Activated CD8-positive, alpha-beta T cell treated with anti-CD3 and anti-CD28 coated beads for 36 hours (primary cell): ENCODE results near the gene MRPL47. TPM values are rescaled to one million over a fixed set of nuclear protein-coding genes. Genes with fewer than 3 reads are reported as not detected.

Experiments
- ATAC-seq: fragments of 200-7000 bp; cut with Tn5 transposase; one replicate; pipeline ENCODE4 v1.10.0; 2021; ENCODE audit warnings: mild to moderate bottlenecking, moderate library complexity
- CTCF ChIA-PET: fragments of 350-600 bp; sonication (Branson Sonifier 250); formaldehyde crosslinking; loops from one replicate; lab custom pipeline; 2021; ENCODE audit warnings: antibody characterized with exemption; lab: Charles Lee
- POLR2A ChIA-PET: fragments of 350-600 bp; sonication (Branson Sonifier 250); formaldehyde crosslinking; loops from one replicate; lab custom pipeline; 2021; ENCODE audit warnings: antibody characterized with exemption; lab: Charles Lee
- DNase-seq: peaks from one replicate; pipeline ENCODE4 v3.0.0-alpha.2; 2020
- H3K27ac Mint-ChIP-seq: one replicate; pipeline ENCODE4 v1.8.0; 2021; ENCODE audit warnings: mild to moderate bottlenecking, mixed read lengths
- H3K27me3 Mint-ChIP-seq: one replicate; pipeline ENCODE4 v1.8.0; 2021; ENCODE audit warnings: mixed read lengths
- H3K36me3 Mint-ChIP-seq: one replicate; pipeline ENCODE4 v1.8.0; 2021; ENCODE audit warnings: low read depth, mixed read lengths
- H3K4me1 Mint-ChIP-seq: one replicate; pipeline ENCODE4 v1.8.0; 2021; ENCODE audit warnings: low read depth, mixed read lengths
- H3K4me3 Mint-ChIP-seq: one replicate; pipeline ENCODE4 v1.8.0; 2021; ENCODE audit warnings: mild to moderate bottlenecking, moderate library complexity, mixed read lengths
- H3K9me3 Mint-ChIP-seq: one replicate; pipeline ENCODE4 v1.8.0; 2021; ENCODE audit warnings: mixed read lengths
- CTCF ChIP-seq: fragments of 200-600 bp; IDR thresholded peaks from one replicate; pipeline ENCODE4 v1.8.0; 2022; ENCODE audit warnings: antibody characterized with exemption, mild to moderate bottlenecking
- intact Hi-C: fragments of 100-400 bp; cut with micrococcal nuclease; formaldehyde crosslinking; loops from one replicate; pipeline ENCODE4 v1.10.0; 2022
- total RNA-seq, 2 experiments: library from RNA; stranded (reverse); gene quantifications; one replicate each; pipeline ENCODE4 v1.2.3, GENCODE V29; 2021

MRPL47 gene
- total RNA-seq, 2 experiments from 2014 or later: 57.7 to 62.4 TPM

DNA sequence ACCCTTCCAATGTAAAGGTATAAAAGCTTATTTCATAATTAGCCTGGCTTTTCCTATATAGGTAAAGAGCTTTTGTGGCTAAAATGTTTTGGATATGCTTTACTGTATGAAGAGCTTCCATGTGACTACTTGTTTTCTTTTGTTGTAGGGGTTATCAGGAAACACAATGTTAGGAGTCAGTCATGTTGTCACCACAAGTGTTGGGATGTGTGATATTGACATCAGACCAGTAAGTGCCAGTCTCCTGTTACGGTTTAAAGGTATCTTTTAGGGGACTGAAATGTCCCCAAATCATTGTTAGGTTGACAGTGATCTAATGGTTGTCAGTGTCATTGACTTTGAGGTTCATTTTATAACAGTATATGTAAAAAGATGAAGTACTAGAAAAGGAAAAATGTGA, 23.4 kb downstream of the MRPL47 start:
- no peak for DNase-seq
- H3K4me3 Mint-ChIP-seq: no peak overlapping the region
- CTCF ChIA-PET: no interaction called here
- intact Hi-C loops: no loop called here
- no peaks in the 10 kb centered on the region for H3K27me3 Mint-ChIP-seq
- H3K9me3 Mint-ChIP-seq: no peaks in the 10 kb centered on the region
- H3K27ac Mint-ChIP-seq: no peak overlapping the region
- POLR2A ChIA-PET: no interaction called here
- H3K4me1 Mint-ChIP-seq: no peaks in the 10 kb centered on the region
- no peak for TF ChIP-seq CTCF
- peaks cover 31% of the 10 kb centered on the region for H3K36me3 Mint-ChIP-seq
- ATAC-seq: no peak

- CTCF ChIA-PET: no interaction called here
- peak; percentile 17 for DNase-seq
- no peaks in the 10 kb centered on the region for H3K9me3 Mint-ChIP-seq
- peak; percentile 22 for ATAC-seq
- POLR2A ChIA-PET: interaction anchor here (1.0 to 3.1 kb wide), 4 partner anchors 12 to 242 kb away, joined by 3 to 9 read pairs (median 4); partner anchors contain the start of genes MRPL47, NDUFB5 and ZNF639
- H3K4me1 Mint-ChIP-seq: peaks cover 32% of the 10 kb centered on the region
- H3K27me3 Mint-ChIP-seq: no peaks in the 10 kb centered on the region
- peaks cover 11% of the 10 kb centered on the region for H3K36me3 Mint-ChIP-seq
- peak overlapping the region; percentile 20 for H3K4me3 Mint-ChIP-seq
- intact Hi-C loops: loop anchor here (10.0 kb wide), 1 partner anchor 551 kb away; no protein-coding TSS in a partner anchor
- TF ChIP-seq CTCF: no peak
- peak overlapping the region; percentile 66 for H3K27ac Mint-ChIP-seq
These were observed 38.9 kb downstream of the MRPL47 start for GRCh38 chr3:179565496-179565895.

DNA sequence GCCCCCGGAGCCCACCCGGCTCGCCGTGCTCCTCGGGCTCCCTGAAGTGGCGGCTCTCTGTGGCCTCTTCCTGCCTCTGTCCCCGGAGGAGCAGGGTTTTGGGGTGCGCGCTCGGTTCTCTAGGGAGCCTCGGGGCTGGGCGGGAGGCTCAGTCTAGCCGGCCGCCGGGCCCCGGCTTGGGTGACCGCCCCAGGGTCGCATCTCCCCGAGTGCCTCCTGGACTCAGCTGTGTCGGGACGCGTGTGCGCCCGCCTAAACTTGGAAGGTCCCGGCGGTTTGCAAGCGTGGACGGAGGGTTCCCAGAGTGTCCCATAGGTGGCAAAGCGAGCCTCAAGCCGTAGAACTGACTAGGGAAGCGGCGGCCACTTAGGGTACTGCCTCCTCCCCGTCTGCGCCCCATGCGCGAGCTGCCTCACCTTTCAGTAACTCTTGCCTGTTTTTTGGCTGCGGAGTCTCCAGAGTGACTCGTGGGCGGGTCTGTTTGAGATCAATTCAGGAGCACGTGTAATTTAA, 41.1 kb downstream of the MRPL47 start:
- Mint-ChIP-seq H3K36me3 (peaks cover 5% of the 10 kb centered on the region), H3K4me1 (peaks cover 29% of the 10 kb centered on the region), H3K9me3 (no peaks in the 10 kb centered on the region), H3K4me3 (peak overlapping the region; percentile 86), H3K27ac (peak overlapping the region; percentile 95), H3K27me3 (peaks cover 3% of the 10 kb centered on the region)
- ChIA-PET CTCF (interaction anchor here (0.6 to 1.7 kb wide), 4 partner anchors 41 to 1052 kb away, joined by 3 to 6 read pairs (median 4); partner anchors contain the start of genes MRPL47 and NDUFB5), POLR2A (interaction anchor here (0.6 to 1.9 kb wide), 8 partner anchors 15 to 491 kb away, joined by 3 to 10 read pairs (median 5); partner anchors contain the start of genes MFN1, MRPL47, NDUFB5 and PIK3CA)
- peak; percentile 52 for ATAC-seq
- peak; percentile 48 for TF ChIP-seq CTCF
- DNase-seq: peak; percentile 88
- intact Hi-C loops: loop anchor here (5.0 to 10.0 kb wide), 4 partner anchors 39 to 549 kb away; partner anchors contain the start of genes MFN1, MRPL47, NDUFB5 and ZNF639

DNA sequence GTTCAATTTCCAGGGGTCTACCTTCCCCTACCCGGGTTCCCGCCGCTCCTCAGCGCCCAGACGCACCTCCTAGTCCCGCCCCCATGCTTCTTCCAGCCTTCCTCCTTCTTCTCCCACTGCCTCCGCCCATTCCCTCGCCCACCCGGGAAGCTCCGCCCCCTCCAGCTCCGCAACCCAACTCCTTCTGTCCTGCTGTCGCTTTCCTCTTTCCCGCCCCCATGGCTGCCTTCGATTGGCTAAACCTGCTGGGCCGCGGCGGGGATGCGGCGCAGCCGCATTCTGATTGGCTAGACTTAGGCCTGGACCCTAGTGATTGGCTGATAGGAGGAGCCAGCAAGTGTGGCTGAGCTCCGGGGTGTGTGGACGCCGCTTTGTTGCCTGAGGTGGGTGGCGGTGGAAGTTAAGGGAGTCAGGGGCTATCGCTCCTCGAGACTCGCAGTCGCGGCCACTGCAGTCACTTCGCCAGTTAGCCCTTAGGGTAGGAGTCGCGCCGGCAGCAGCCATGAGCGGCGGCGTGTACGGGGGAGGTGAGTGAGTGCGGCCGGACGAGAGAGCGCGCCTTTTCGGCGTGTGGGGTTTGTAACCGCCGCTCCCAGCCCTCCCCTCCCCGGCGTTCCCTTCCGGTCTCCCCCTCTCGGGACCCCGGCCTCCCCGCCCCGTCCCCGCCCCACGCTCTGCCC, 41.7 kb downstream of the MRPL47 start, which contains the start of gene ACTL6A:
Gene ACTL6A (plus strand): TSS at position 336 of the 680 bp plus-strand sequence. CDS start 167 bp downstream, at position 503.
- peaks cover 3% of the 10 kb centered on the region for H3K27me3 Mint-ChIP-seq
- POLR2A ChIA-PET: interaction anchor here (0.6 to 1.9 kb wide), 8 partner anchors 12 to 491 kb away, joined by 3 to 10 read pairs (median 5); partner anchors contain the start of genes MFN1, MRPL47, NDUFB5 and PIK3CA
- peak; percentile 99 for DNase-seq
- no peak for TF ChIP-seq CTCF
- peak within 1 kb of the TSS; percentile 99 for H3K27ac Mint-ChIP-seq
- CTCF ChIA-PET: interaction anchor here (1.4 to 2.3 kb wide), 5 partner anchors 42 to 547 kb away, joined by 3 to 6 read pairs (median 5); partner anchors contain the start of genes MRPL47 and NDUFB5
- no peaks in the 10 kb centered on the region for H3K9me3 Mint-ChIP-seq
- intact Hi-C loops: loop anchor here (5.0 to 10.0 kb wide), 4 partner anchors 40 to 548 kb away; partner anchors contain the start of genes MFN1, MRPL47, NDUFB5 and ZNF639
- H3K36me3 Mint-ChIP-seq: peaks cover 4% of the 10 kb centered on the region
- peak within 1 kb of the TSS; percentile 86 for H3K4me3 Mint-ChIP-seq
- peak; percentile 91 for ATAC-seq
- H3K4me1 Mint-ChIP-seq: peaks cover 28% of the 10 kb centered on the region
